HUES6 (cell line): ENCODE results near the gene CCDC195.
"Not testable (repeated sequence)": the region's sequence is repeated elsewhere in the genome, so short reads cannot be mapped to it uniquely, and the experiment has no call there.

Source experiments
- H3K27ac ChIP-seq: 2 replicates; pipeline ENCODE4 v1.7.0; 2013; ENCODE audit warnings: low read depth, mild to moderate bottlenecking, low read length, inconsistent platforms
- H3K27me3 ChIP-seq: 2 replicates; pipeline ENCODE4 v1.6.1; 2013; ENCODE audit warnings: low read length; ENCODE audit not compliant: control insufficient read depth, insufficient read depth
- H3K36me3 ChIP-seq: 2 replicates; pipeline ENCODE4 v1.6.1; 2013; ENCODE audit warnings: low read length; ENCODE audit not compliant: control insufficient read depth, insufficient read depth
- H3K4me1 ChIP-seq: 2 replicates; pipeline ENCODE4 v1.6.1; 2013; ENCODE audit warnings: low read length; ENCODE audit not compliant: control insufficient read depth, insufficient read depth
- H3K4me3 ChIP-seq: 2 replicates; pipeline ENCODE4 v1.5.1; 2013; ENCODE audit warnings: low read depth, low read length
- H3K9ac ChIP-seq: one replicate; pipeline ENCODE4 v1.6.1; 2013; ENCODE audit warnings: mild to moderate bottlenecking, low read length
- H3K9me3 ChIP-seq: 2 replicates; pipeline ENCODE4 v1.6.1; 2013; ENCODE audit warnings: low read depth, low read length; ENCODE audit not compliant: control insufficient read depth, insufficient read depth

Gene CCDC195

DNA sequence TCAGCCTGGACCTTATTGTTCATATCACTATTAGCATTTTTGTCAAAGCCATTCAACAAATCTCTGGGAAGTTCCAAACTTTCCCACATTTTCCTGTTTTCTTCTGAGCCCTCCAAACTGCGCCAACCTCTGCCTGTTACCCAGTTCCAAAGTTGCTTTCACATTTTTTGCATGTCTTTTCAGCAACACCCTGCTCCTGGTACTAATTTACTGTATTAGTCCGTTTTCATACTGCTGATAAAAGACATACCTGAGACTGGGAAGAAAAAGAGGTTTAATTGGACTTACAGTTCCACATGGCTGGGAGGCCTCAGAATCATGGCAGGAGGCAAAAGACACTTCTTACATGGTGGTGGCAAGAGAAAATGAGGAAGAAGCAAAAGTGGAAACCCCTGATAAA lies 52.8 kb downstream of the CCDC195 start:
- H3K27ac ChIP-seq, H3K27me3 ChIP-seq, H3K36me3 ChIP-seq, H3K4me3 ChIP-seq, H3K4me1 ChIP-seq, H3K9ac ChIP-seq: not testable (repeated sequence)
- peaks cover 21% of the 10 kb centered on the region for H3K9me3 ChIP-seq

DNA sequence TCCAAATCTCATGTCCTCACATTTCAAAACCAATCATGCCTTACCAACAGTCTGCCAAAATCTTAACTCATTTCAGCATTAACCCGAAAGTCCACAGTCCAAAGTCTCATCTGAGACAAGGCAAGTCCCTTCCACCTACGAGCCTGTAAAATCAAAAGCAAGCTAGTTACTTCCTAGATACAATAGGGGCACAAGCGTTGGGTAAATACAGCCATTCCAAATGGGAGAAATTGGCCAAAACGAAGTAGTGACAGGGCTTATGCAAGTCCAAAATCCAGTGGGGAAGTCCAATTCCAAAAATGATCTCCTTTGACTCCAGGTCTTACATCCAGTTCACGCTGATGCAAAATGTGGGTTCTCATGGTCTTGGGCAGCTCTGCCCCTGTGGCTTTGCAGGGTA lies 54.5 kb downstream of the CCDC195 start:
- not testable (repeated sequence) for H3K36me3 ChIP-seq, H3K9ac ChIP-seq, H3K4me3 ChIP-seq, H3K27me3 ChIP-seq, H3K4me1 ChIP-seq, H3K27ac ChIP-seq
- H3K9me3 ChIP-seq = peaks cover 24% of the 10 kb centered on the region

DNA sequence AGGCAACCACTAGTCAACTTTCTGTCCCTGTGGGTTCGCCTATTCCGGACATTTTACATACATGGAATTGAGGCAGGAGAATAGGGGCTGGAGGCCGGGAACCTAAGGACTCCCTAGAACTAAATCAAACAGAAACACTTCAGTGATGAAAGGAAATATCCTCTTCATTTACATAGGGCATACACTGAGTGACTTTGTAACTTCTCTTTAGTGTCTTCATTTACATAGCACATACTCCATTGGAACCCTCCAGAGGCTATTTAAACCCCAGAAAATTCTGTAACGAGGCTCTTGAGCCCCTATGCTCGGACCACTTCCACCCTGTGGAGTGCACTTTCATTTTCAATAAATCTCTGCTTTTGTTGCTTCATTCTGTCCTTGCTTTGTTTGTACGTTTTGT lies 56.5 kb downstream of the CCDC195 start:
- peaks cover 28% of the 10 kb centered on the region for H3K9me3 ChIP-seq
- no peak overlapping the region for H3K27ac ChIP-seq
- no peaks in the 10 kb centered on the region for H3K36me3 ChIP-seq
- no peaks in the 10 kb centered on the region for H3K4me1 ChIP-seq
- H3K9ac ChIP-seq = no peak overlapping the region
- no peaks in the 10 kb centered on the region for H3K27me3 ChIP-seq
- no peak overlapping the region for H3K4me3 ChIP-seq

DNA sequence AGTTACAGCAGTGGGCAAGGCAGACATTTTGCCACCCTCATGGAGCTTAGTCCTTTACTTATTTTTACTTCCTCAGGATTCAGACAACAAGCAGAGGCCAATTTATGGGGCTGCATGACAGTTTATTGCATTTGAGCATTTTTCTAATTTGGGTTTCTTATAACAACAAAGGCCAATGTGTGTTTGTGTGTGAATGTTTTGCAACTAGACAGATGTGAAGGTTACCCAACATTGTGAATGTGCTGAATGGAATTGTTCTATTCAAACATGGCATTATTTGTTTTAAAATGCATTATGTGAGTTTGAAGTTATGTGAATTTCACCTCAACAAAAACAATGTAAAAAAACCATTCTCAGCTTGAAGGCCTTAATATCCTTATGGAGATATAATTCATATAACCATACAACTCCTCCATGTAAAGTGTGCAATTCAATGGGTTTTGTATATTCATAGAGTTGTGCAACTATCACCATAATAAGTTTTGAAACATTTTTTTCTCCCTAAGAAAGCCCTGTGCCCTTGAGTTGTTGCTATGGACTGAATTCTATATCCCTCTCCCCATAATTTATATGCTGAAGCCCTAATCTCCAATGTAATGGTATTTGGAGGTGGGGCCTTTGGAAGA lies 57.3 kb downstream of the CCDC195 start:
- Histone ChIP-seq H3K9me3 (peaks cover 27% of the 10 kb centered on the region), H3K36me3 (no peaks in the 10 kb centered on the region), H3K27ac (no peak overlapping the region), H3K4me3 (no peak overlapping the region), H3K9ac (no peak overlapping the region), H3K27me3 (no peaks in the 10 kb centered on the region), H3K4me1 (no peaks in the 10 kb centered on the region)

DNA sequence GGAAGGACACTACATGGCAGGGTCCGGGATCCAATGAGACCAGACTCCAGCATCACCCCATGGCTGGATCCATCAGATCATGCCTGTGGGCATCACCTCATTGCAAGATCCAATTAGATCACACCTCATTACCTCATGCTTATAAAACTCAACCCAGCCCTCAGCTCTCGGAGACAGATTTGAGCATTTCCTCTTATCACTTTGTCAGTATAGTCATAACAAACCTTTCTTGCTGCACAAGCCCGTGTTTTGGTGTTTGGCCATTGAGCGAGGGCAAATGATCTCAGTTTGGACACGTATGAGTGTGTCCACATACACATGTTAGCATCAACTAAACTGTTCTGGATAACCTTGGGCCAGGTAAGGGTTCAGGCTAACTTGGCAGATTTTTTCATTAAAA lies 58.8 kb downstream of the CCDC195 start:
- H3K4me1 ChIP-seq = no peaks in the 10 kb centered on the region
- no peak overlapping the region for H3K27ac ChIP-seq
- H3K36me3 ChIP-seq = no peaks in the 10 kb centered on the region
- H3K4me3 ChIP-seq = no peak overlapping the region
- H3K27me3 ChIP-seq = no peaks in the 10 kb centered on the region
- peaks cover 21% of the 10 kb centered on the region for H3K9me3 ChIP-seq
- no peak overlapping the region for H3K9ac ChIP-seq

DNA sequence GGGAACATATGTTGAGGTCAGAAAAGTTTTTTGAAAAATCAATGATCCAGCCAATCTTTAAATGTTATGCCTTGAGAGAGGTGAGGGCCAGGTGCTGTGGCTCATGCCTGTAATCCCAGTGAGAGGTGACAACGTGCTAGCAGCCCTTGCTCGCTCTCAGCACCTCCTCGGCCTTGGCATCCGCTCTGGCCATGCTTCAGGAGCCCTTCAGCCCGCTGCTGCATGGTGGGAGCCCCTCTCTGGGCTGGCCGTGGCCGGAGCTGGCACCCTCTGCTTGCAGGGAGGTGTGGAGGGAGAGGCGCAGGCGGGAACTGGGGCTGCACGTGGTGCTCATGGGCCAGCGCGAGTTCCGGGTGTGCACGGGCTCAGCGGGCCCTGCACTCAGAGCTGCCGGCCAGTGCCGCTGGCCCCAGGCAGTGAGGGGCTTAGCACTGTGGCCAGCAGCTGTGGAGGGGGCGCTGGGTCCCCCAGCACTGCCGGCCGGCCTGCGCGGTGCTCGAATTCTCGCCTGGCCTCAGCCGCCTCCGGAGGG lies 61.1 kb downstream of the CCDC195 start:
- no peak overlapping the region for H3K9ac ChIP-seq
- H3K36me3 ChIP-seq = no peaks in the 10 kb centered on the region
- peaks cover 18% of the 10 kb centered on the region for H3K9me3 ChIP-seq
- H3K4me3 ChIP-seq = no peak overlapping the region
- H3K27ac ChIP-seq = no peak overlapping the region
- no peaks in the 10 kb centered on the region for H3K4me1 ChIP-seq
- no peaks in the 10 kb centered on the region for H3K27me3 ChIP-seq
